GM19455 (cell line): ENCODE data around the gene PRDM11.

Experiments used
- ATAC-seq: cut with Tn5 transposase; IDR thresholded peaks from one replicate; pipeline ENCODE4 v1.9.1; 2021; ENCODE audit not compliant: unreplicated experiment

The PRDM11 gene

GRCh38 chr11:45157247-45158209 is 11.1 kb downstream of the PRDM11 start:
- no peak for ATAC-seq

GRCh38 chr11:45158210-45158731 is 11.8 kb downstream of the PRDM11 start:
- ATAC-seq: no peak

- ATAC-seq: no peak
Measured at GRCh38 chr11:45158891-45159605, 12.6 kb downstream of the PRDM11 start.

- ATAC-seq: no peak
Measured at GRCh38 chr11:45159781-45160365, 13.4 kb downstream of the PRDM11 start.

- ATAC-seq: no peak
Measured at GRCh38 chr11:45161252-45162063, 15.0 kb downstream of the PRDM11 start.

- no peak for ATAC-seq
Measured at GRCh38 chr11:45162064-45162375, 15.6 kb downstream of the PRDM11 start.

GRCh38 chr11:45162916-45163879 is 16.8 kb downstream of the PRDM11 start:
- ATAC-seq: no peak

GRCh38 chr11:45163956-45164575 is 17.6 kb downstream of the PRDM11 start:
- ATAC-seq: no peak

GRCh38 chr11:45165386-45165785 is 18.9 kb downstream of the PRDM11 start:
- no peak for ATAC-seq

- ATAC-seq: no peak
Measured at GRCh38 chr11:45165806-45166603, 19.6 kb downstream of the PRDM11 start.

- no peak for ATAC-seq
Measured at GRCh38 chr11:45166604-45166897, 20.1 kb downstream of the PRDM11 start.

- ATAC-seq: no peak
Measured at GRCh38 chr11:45167283-45167682, 20.8 kb downstream of the PRDM11 start.

GRCh38 chr11:45168366-45169130 is 22.1 kb downstream of the PRDM11 start:
- ATAC-seq: no peak

- no peak for ATAC-seq
Measured at GRCh38 chr11:45169310-45170072, 23.1 kb downstream of the PRDM11 start.

GRCh38 chr11:45170484-45170883 is 24.0 kb downstream of the PRDM11 start:
- ATAC-seq: no peak

- no peak for ATAC-seq
Measured at GRCh38 chr11:45171550-45171949, 25.1 kb downstream of the PRDM11 start.

GRCh38 chr11:45173064-45173463 is 26.6 kb downstream of the PRDM11 start:
- ATAC-seq: no peak
